Spinal cord (tissue), 10 donors: ENCODE measurements around the gene SLC25A25. TPM values are rescaled to one million over a fixed set of nuclear protein-coding genes. Genes with fewer than 3 reads are reported as not detected.

Source experiments
- DNase-seq, 6 donors: peaks; one replicate each; pipeline versions ENCODE4 v3.0.0 to v3.0.0-alpha.2; 2013 to 2015; ENCODE audit warnings: low spot score in 6 of 6, low read depth in 4 of 6
- H3K27ac ChIP-seq: one replicate; pipeline ENCODE4 v1.5.1; 2013; ENCODE audit warnings: low read depth, low read length, control low read depth
- H3K27me3 ChIP-seq: one replicate; pipeline ENCODE4 v1.6.1; 2013; ENCODE audit warnings: low read length; ENCODE audit not compliant: control insufficient read depth, insufficient read depth
- H3K36me3 ChIP-seq: one replicate; pipeline ENCODE4 v1.6.1; 2013; ENCODE audit warnings: low read length; ENCODE audit not compliant: control insufficient read depth, insufficient read depth
- H3K4me1 ChIP-seq: one replicate; pipeline ENCODE4 v1.6.1; 2013; ENCODE audit warnings: low read length; ENCODE audit not compliant: control insufficient read depth, insufficient read depth
- H3K4me3 ChIP-seq: one replicate; pipeline ENCODE4 v1.5.1; 2013; ENCODE audit warnings: low read depth, low read length, control low read depth
- H3K9me3 ChIP-seq: one replicate; pipeline ENCODE4 v1.6.1; 2013; ENCODE audit warnings: low read length; ENCODE audit not compliant: control insufficient read depth, insufficient read depth
- WGBS: methylation state at CpG from one replicate; pipeline ENCODE4 v1.1.5; 2013; ENCODE audit warnings: missing lambda C conversion rate; ENCODE audit not compliant: insufficient coverage; 5-methylcytosine and 5-hydroxymethylcytosine counted together
- polyA plus RNA-seq, 2 donors: library from polyadenylated mRNA; unstranded; fragments of 120-200 nt; gene quantifications; one replicate each; pipeline ENCODE4 v1.2.1, GENCODE V29; 2013; ENCODE audit not compliant: insufficient read length in 2 of 2
- total RNA-seq, 2 donors: library from RNA; depleted of rRNA in 1 of 2; stranded (reverse); fragments of 120-200 nt in 1 of 2; fragments of >200 nt in 1 of 2; gene quantifications; one replicate each; pipeline versions ENCODE4 v1.2.3 to v1.2.4, GENCODE V29; 2013 to 2014
- donor health status: healthy.

SLC25A25 gene
- total and polyA plus RNA-seq, 4 donors, result 28.2 to 47.7 (median 36.8) TPM

DNA sequence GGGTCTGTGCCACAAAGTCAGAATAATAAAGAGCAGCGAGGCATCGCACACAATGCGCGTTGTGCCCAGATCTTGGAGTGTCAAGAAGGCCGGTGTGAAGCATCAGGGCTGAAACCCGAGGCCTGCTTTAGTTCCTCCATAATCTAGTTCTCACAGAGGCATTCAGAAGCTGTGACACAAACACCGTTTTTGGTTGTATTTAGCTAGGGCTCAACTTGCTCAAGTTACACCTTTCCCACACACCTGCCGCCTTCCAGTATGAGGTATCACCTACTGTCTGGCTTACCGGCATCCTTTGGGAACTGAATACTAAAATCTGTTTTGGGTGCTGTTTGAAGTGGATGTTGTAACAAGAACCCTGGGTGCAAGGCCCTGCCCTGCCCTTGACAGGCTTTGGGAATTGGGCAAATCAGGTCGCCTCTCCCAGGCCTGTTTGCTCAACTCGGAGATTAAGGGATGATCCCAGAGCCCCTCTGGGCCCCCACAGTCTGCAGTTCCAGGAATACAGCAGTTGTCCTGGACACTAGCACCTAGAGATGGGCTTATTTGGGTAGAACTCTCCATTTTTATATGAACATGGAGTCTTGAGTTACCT lies 27.0 kb downstream of the SLC25A25 start:
- Histone ChIP-seq H3K27me3 (no peaks in the 10 kb centered on the region), H3K36me3 (peaks cover 22% of the 10 kb centered on the region), H3K4me1 (peaks cover 80% of the 10 kb centered on the region), H3K4me3 (no peak overlapping the region), H3K27ac (peak overlapping the region; percentile 95), H3K9me3 (no peaks in the 10 kb centered on the region)
- WGBS, result 72% methylated on average over 9 of the region's 11 CpGs
- no peak for DNase-seq

DNA sequence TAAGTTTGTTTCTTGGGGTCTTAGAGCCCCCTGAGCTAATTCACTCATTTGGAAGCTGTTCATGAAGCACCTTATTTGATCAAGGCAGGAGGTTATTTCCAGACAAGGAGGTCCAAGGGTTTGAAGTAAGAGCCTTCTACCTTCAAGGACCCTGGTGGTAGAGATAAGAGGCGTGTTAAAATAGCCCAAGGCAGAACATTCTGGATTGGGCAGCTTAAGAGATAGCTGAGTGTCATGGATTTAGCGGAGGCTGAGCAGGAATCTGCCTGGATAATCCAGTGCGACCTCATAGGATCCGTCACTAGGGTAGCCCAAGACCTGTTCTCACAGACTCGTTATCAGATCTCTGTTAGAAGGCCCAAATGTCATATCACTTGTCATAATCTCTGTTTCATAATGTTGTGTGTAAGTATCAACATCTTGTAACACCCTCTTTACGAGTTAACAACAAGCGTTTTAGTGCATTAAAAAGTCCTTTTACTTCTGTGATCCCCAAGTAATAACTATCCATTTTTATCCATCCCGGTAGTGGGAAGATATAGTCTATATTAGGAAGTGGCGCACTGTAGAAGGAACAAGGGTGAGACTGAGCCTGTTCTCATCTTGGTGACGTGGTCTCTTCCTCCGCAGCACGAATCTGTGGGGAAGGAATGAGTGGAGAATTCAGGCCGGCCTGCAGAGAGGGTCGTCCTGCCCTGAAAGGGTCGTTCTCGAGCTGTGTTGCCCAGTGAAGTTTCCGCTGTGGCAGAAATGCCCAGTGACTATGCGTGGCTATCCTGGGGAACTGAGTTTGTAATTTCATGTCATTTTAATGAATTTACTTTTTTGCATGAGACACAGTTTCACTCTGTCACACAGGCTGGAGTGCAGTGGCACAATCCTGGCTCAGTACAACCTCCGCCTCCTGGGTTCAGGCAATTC lies 28.8 kb downstream of the SLC25A25 start:
- H3K9me3 ChIP-seq, result no peaks in the 10 kb centered on the region
- H3K4me3 ChIP-seq, result no peak overlapping the region
- no peak for DNase-seq
- H3K4me1 ChIP-seq, result peaks cover 82% of the 10 kb centered on the region
- peak overlapping the region; percentile 97 for H3K27ac ChIP-seq
- 80% methylated on average over 15 of the region's 19 CpGs for WGBS
- H3K27me3 ChIP-seq, result no peaks in the 10 kb centered on the region
- H3K36me3 ChIP-seq, result peaks cover 40% of the 10 kb centered on the region

GRCh38 chr9:128097543-128098296 lies 29.7 kb downstream of the SLC25A25 start:
- H3K36me3 ChIP-seq, result peaks cover 48% of the 10 kb centered on the region
- H3K4me1 ChIP-seq, result peaks cover 80% of the 10 kb centered on the region
- H3K4me3 ChIP-seq, result peak overlapping the region; percentile 46

GRCh38 chr9:128098297-128099230 lies 30.5 kb downstream of the SLC25A25 start:
- H3K4me1 ChIP-seq, result peaks cover 82% of the 10 kb centered on the region
- peak overlapping the region; percentile 97 for H3K27ac ChIP-seq
- no peaks in the 10 kb centered on the region for H3K27me3 ChIP-seq
- H3K9me3 ChIP-seq, result no peaks in the 10 kb centered on the region
- H3K4me3 ChIP-seq, result peak overlapping the region; percentile 46
- 11% methylated on average over 25 of the region's 32 CpGs for WGBS
- DNase-seq, result peak in 5 of 6 donors; percentile 65 to 93 (median 72)
- H3K36me3 ChIP-seq, result peaks cover 57% of the 10 kb centered on the region

More at GRCh38 chr9:128097543-128098296, 29.7 kb downstream of the SLC25A25 start:
- Histone ChIP-seq H3K27me3 (no peaks in the 10 kb centered on the region), H3K9me3 (no peaks in the 10 kb centered on the region), H3K27ac (peak overlapping the region; percentile 97)
- no peak for DNase-seq
- 58% methylated on average over 11 of the region's 13 CpGs for WGBS

DNA sequence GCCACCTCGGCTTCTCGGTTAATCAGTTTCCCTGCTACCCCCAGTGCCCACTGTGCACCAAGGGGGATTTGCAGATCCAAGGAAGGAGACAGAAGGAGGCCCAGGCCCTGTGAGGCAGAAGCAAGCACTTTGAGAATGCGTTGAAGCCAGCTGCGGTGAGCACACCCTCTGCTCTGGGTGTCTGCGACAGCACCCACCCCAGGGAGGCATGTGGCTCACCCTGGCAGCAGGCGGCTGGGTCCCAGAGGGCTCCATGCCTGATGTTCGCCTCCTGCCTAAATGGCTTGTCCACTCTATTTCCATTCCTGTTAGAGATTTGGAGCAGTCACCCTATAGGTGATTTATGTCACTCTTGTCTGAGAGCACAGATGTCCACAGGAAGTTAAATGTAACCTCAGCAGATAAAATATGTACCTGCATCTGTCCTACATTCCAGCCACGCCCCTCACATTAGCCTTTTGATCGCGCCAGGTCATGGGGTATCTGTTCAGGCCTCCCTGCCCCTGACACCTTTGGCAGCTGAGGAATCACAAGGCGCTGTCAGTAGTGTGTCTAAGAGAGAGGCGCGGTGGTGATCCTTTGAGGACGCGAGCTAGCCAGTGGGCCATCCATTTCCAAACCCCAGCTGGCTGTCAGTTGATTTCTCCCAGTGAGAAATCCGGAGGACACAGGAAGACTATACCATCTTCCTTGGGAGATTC lies 31.3 kb downstream of the SLC25A25 start:
- Histone ChIP-seq H3K27ac (peak overlapping the region; percentile 97), H3K4me3 (peak overlapping the region; percentile 46), H3K27me3 (no peaks in the 10 kb centered on the region), H3K36me3 (peaks cover 65% of the 10 kb centered on the region), H3K4me1 (peaks cover 80% of the 10 kb centered on the region), H3K9me3 (no peaks in the 10 kb centered on the region)
- no peak for DNase-seq
- WGBS, result 43% methylated on average over 12 of the region's 16 CpGs

DNA sequence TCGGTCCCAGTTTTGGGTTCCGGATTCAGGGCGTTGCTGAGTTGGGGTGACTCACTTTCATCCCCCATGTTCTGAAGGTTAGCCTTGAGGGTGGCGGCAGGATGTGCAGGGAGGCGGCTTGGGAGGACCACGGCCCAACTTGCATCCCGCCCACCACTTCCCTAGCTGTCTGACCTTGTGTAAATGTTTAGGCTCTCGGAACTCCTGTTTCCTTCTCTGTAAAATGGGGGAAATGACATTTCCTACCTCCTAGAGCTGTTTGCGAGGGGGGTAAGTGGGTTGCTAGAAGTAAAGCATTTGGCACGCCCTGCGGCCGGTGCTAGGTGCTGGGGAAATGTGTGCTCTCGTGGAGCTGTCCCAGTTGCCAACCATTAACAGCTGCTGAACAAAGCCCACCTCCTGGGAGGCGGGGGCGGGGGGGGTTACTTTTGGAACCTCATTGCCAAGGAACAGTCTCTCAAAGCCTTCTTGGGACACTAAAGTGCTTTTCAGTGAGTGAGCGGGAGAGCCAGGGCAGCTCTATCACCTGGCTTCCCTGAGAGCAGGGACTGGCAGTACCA lies 32.0 kb downstream of the SLC25A25 start:
- Histone ChIP-seq H3K9me3 (no peaks in the 10 kb centered on the region), H3K4me1 (peaks cover 75% of the 10 kb centered on the region), H3K4me3 (no peak overlapping the region), H3K36me3 (peaks cover 67% of the 10 kb centered on the region), H3K27me3 (no peaks in the 10 kb centered on the region), H3K27ac (peak overlapping the region; percentile 97)
- 45% methylated on average over 5 of the region's 16 CpGs for WGBS
- DNase-seq, result peak in 1 of 6 donors; percentile 51

GRCh38 chr9:128100581-128100980 lies 32.5 kb downstream of the SLC25A25 start:
- 73% methylated on average over 10 of the region's 10 CpGs for WGBS
- peaks cover 70% of the 10 kb centered on the region for H3K4me1 ChIP-seq
- H3K27ac ChIP-seq, result peak overlapping the region; percentile 97
- no peak overlapping the region for H3K4me3 ChIP-seq
- DNase-seq, result no peak
- no peaks in the 10 kb centered on the region for H3K9me3 ChIP-seq
- H3K36me3 ChIP-seq, result peaks cover 68% of the 10 kb centered on the region
- H3K27me3 ChIP-seq, result no peaks in the 10 kb centered on the region

GRCh38 chr9:128101231-128101661 lies 33.2 kb downstream of the SLC25A25 start:
- Histone ChIP-seq H3K36me3 (peaks cover 75% of the 10 kb centered on the region), H3K4me3 (no peak overlapping the region), H3K27me3 (no peaks in the 10 kb centered on the region), H3K4me1 (peaks cover 69% of the 10 kb centered on the region), H3K27ac (no peak overlapping the region), H3K9me3 (no peaks in the 10 kb centered on the region)
- no peak for DNase-seq
- 84% methylated on average over 12 of the region's 12 CpGs for WGBS
